ENCODE measurements around the gene ADAM10. TPM values are rescaled to one million over a fixed set of nuclear protein-coding genes. Genes with fewer than 3 reads are reported as not detected.

Gene ADAM10
- total RNA-seq, 1 donor from 2014 or later, result 48.1 TPM

DNA sequence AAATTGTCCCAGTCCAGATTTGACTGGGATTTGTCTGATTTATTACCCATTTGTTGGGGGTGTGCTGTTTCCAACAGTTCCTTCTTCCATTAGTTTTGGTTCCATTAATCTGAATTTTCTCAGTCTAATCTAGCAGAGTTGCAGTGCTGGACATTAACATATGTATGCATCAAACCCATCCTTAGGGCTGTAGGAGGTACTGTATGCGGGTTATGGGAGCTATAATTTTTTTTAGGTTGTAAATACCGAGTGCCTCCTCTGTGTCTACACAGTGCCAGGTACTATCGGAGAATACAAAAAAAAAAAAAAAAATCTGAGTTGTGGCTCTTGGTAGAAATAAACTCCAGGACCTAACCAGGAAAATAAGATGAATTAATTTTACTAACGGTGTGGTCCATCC is 183.9 kb downstream of the ADAM10 start:
- Histone ChIP-seq H3K9me3 (no peaks in the 10 kb centered on the region), H3K36me3 (no peaks in the 10 kb centered on the region), H3K27me3 (no peaks in the 10 kb centered on the region), H3K27ac (no peak overlapping the region), H3K4me1 (no peaks in the 10 kb centered on the region), H3K4me3 (no peak overlapping the region)
- TF ChIP-seq, protein P1, sequence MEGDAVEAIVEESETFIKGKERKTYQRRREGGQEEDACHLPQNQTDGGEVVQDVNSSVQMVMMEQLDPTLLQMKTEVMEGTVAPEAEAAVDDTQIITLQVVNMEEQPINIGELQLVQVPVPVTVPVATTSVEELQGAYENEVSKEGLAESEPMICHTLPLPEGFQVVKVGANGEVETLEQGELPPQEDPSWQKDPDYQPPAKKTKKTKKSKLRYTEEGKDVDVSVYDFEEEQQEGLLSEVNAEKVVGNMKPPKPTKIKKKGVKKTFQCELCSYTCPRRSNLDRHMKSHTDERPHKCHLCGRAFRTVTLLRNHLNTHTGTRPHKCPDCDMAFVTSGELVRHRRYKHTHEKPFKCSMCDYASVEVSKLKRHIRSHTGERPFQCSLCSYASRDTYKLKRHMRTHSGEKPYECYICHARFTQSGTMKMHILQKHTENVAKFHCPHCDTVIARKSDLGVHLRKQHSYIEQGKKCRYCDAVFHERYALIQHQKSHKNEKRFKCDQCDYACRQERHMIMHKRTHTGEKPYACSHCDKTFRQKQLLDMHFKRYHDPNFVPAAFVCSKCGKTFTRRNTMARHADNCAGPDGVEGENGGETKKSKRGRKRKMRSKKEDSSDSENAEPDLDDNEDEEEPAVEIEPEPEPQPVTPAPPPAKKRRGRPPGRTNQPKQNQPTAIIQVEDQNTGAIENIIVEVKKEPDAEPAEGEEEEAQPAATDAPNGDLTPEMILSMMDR (IDR thresholded peaks at IDR 0.05), result no peak
- no peak for TF ChIP-seq POLR2A (IDR thresholded peaks at IDR 0.05)
- no peak for TF ChIP-seq POLR2AphosphoS5 (IDR thresholded peaks at IDR 0.05; ENCODE audit: insufficient read depth in 1 of 2, low read depth in 1 of 2)
- DNase-seq (ENCODE audit: extremely low spot score in 2 of 2), result no peak
- intact Hi-C loops (cut with DNase I), result no loop called here

DNA sequence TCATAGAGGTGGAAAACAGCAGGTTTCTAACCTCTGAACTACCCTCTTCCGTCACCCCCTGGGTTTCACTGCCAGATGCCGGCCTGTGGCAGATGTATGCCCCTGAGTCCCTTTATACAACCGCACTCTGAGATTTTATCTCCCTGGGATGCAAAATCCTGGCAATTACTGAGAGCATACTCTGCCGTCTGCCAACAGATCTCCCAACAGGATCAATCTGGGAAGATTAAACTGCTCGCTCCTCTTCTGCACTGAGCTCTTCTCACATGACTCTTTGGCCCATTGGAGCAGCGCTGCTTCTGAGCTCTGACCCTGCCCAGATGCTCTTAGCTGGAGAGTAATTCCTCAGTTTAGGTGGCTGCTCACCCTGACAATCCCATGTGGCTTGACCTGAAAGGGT is 184.5 kb downstream of the ADAM10 start:
- intact Hi-C loops (cut with DNase I), result no loop called here
- Histone ChIP-seq H3K36me3 (no peaks in the 10 kb centered on the region), H3K27me3 (no peaks in the 10 kb centered on the region), H3K4me1 (no peaks in the 10 kb centered on the region), H3K9me3 (no peaks in the 10 kb centered on the region), H3K4me3 (no peak overlapping the region), H3K27ac (no peak overlapping the region)
- no peak for DNase-seq (ENCODE audit: extremely low spot score in 2 of 2)
- TF ChIP-seq, protein P1 (IDR thresholded peaks at IDR 0.05), result no peak
- no peak for TF ChIP-seq POLR2A (IDR thresholded peaks at IDR 0.05)
- no peak for TF ChIP-seq POLR2AphosphoS5 (IDR thresholded peaks at IDR 0.05; ENCODE audit: insufficient read depth in 1 of 2, low read depth in 1 of 2)

DNA sequence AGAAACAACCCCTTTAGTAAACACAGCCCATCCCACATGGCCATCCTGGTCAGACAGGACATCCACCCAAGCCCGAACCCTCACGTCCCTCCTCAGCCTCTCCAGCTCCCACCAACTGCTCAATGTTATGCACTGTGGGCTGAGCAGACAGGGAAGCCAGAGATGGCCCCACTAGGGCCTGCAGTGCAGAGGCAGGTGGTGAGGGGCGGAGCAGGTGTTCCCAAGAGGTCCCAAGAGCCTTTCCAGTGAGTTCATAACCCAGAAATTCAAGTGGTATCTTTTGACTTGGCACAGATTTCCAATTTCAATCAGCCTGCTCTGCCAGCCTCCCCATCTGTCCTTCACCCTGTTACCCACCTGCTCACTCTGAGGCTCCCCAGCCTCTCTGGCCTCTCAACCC is 187.4 kb downstream of the ADAM10 start:
- DNase-seq (ENCODE audit: extremely low spot score in 2 of 2), result no peak
- no peaks in the 10 kb centered on the region for H3K9me3 ChIP-seq
- intact Hi-C loops (cut with DNase I), result no loop called here
- H3K36me3 ChIP-seq, result no peaks in the 10 kb centered on the region
- no peak overlapping the region for H3K4me3 ChIP-seq
- no peaks in the 10 kb centered on the region for H3K27me3 ChIP-seq
- no peak overlapping the region for H3K27ac ChIP-seq
- H3K4me1 ChIP-seq, result no peaks in the 10 kb centered on the region
- no peak for TF ChIP-seq POLR2A (IDR thresholded peaks at IDR 0.05)
- TF ChIP-seq POLR2AphosphoS5 (IDR thresholded peaks at IDR 0.05; ENCODE audit: insufficient read depth in 1 of 2, low read depth in 1 of 2), result no peak
- TF ChIP-seq, protein P1 (IDR thresholded peaks at IDR 0.05), result no peak

DNA sequence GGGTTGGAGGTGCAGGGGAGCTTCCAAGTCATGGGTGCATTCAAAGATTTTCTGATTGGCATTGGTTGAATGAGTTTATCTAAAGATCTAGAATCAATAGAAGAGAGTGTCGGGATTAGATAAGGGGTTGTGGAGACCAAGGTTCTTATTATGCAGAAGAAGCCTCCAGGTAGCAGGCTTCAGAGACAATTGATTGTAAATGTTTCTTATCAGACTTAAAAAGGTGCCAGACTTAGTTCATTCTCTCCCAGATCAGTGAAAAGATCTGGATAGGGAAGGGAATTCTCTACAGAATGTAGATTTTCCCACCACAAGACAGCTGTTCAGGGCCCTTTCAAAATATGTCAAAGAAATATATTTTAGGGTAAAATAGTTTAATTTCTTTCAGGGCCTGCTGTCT is 188.2 kb downstream of the ADAM10 start:
- Histone ChIP-seq H3K27ac (no peak overlapping the region), H3K27me3 (no peaks in the 10 kb centered on the region), H3K36me3 (no peaks in the 10 kb centered on the region), H3K4me3 (no peak overlapping the region), H3K4me1 (no peaks in the 10 kb centered on the region), H3K9me3 (no peaks in the 10 kb centered on the region)
- intact Hi-C loops (cut with DNase I), result no loop called here
- TF ChIP-seq, protein P1 (IDR thresholded peaks at IDR 0.05), result no peak
- no peak for TF ChIP-seq POLR2A (IDR thresholded peaks at IDR 0.05)
- TF ChIP-seq POLR2AphosphoS5 (IDR thresholded peaks at IDR 0.05; ENCODE audit: insufficient read depth in 1 of 2, low read depth in 1 of 2), result no peak
- DNase-seq (ENCODE audit: extremely low spot score in 2 of 2), result no peak

DNA sequence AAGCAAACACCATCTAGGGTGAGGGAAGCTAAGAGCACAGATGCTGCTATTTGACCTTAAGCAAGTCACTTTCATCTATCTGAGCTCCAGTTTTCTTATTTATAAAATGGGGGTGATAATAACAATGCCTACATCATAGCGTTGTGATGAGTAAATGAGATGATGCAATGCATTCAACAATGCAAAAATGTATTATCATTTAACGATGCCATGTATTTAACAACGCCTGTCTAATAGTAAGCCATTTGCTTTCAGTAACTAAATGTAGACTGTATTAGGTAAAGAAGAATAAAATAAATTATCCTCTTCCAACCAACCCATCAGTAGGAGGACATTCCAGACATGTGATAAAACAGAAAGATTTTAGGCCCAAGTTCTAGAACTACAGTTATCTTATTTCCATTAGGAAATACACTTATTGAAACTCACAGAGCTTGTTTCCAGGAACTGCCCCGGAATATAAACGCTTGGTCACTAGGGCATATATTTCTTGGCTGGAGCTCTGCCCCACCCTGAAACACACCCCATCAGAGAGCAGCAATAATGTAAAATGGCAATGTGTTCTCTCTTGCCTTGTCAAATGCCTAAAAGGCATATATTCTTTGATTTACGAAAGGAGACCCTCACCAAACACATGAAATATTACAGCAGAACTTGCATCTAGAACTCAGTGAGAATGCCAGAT is 189.5 kb downstream of the ADAM10 start:
- H3K36me3 ChIP-seq, result no peaks in the 10 kb centered on the region
- no peaks in the 10 kb centered on the region for H3K9me3 ChIP-seq
- no peaks in the 10 kb centered on the region for H3K4me1 ChIP-seq
- H3K27ac ChIP-seq, result no peak overlapping the region
- TF ChIP-seq POLR2AphosphoS5 (IDR thresholded peaks at IDR 0.05; ENCODE audit: insufficient read depth in 1 of 2, low read depth in 1 of 2) (no peak), POLR2A (IDR thresholded peaks at IDR 0.05) (no peak)
- TF ChIP-seq, protein P1 (IDR thresholded peaks at IDR 0.05), result no peak
- DNase-seq (ENCODE audit: extremely low spot score in 2 of 2), result no peak
- H3K4me3 ChIP-seq, result no peak overlapping the region
- intact Hi-C loops (cut with DNase I), result no loop called here
- no peaks in the 10 kb centered on the region for H3K27me3 ChIP-seq
